ENCODE data around the gene C19orf44.

- no peak for TF ChIP-seq POLR2A (IDR thresholded peaks at IDR 0.05)
- no peak for TF ChIP-seq CTCF (IDR thresholded peaks at IDR 0.05)
Measured at GRCh38 chr19:16566161-16566560, 70.0 kb downstream of the C19orf44 start.

Measured in breast epithelium (tissue), 3 donors.